Measurements from ENCODE around the gene CHST11. TPM values are rescaled to one million over a fixed set of nuclear protein-coding genes. Genes with fewer than 3 reads are reported as not detected.

Gene CHST11
- total and polyA plus RNA-seq, 9 of the 15 experiments (the other 6 are each of a cell fraction or from before 2014, with no cell fraction given), result 2.3 to 38.7 (median 15.0) TPM

- Histone ChIP-seq H3K9ac (ENCODE audit: insufficient read depth in 1 of 2, low read depth in 2 of 2, low read length in 2 of 2) (no peak overlapping the region), H3K9me1 (ENCODE audit: control insufficient read depth, insufficient read depth, low read length) (no peaks in the 10 kb centered on the region), H3K4me3 (no peak overlapping the region), H3K9me3 (replicated peaks; ENCODE audit: control insufficient read depth, insufficient read depth, low read depth, low read length) (no peaks in the 10 kb centered on the region), H2AFZ (ENCODE audit: low read depth, low read length) (no peak overlapping the region), H3K4me2 (ENCODE audit: insufficient read depth, low read length) (no peak overlapping the region), H3K79me2 (ENCODE audit: control insufficient read depth, insufficient read depth, low read length) (0 out of 3 replicates have a peak, but pooled peaks cover 4% of the 10 kb centered on the region), H3K27me3 (ENCODE audit: control insufficient read depth in 2 of 2, insufficient read depth in 2 of 2, low read length in 2 of 2) (no peaks in the 10 kb centered on the region), H3K4me1 (replicated peaks in 1 of 2; ENCODE audit: control insufficient read depth in 2 of 2, insufficient read depth in 2 of 2, low read length in 2 of 2) (peaks cover 3 to 11% of the 10 kb centered on the region in 2 experiments; a peak in 1 of 5 replicates), H4K20me1 (replicated peaks; ENCODE audit: control insufficient read depth, insufficient read depth, low read length) (0 out of 2 replicates have a peak, but pooled peaks cover 6% of the 10 kb centered on the region), H3K27ac (ENCODE audit: extremely low read depth, low read depth, low read length) (no peak overlapping the region), H3K36me3 (ENCODE audit: control insufficient read depth, insufficient read depth, low read length) (peaks cover 2% of the 10 kb centered on the region; the same call in 1 of the 3 replicates)
- intact Hi-C loops (cut with micrococcal nuclease), result no loop called here
- ChIA-PET POLR2A (no interaction called here), CTCF (ENCODE audit: low intra/inter-chr PET ratio) (no interaction called here)
- no peak for ATAC-seq
- WGBS (ENCODE audit: insufficient coverage, low coverage, missing lambda C conversion rate), result 86% methylated on average over 3 of the region's 3 CpGs
- in situ Hi-C loops (cut with MboI), result no loop called here
- no peak for DNase-seq (ENCODE audit: extremely low read depth in 1 of 4, low spot score in 3 of 4)
- no peak for FAIRE-seq
- BruUV-seq (replicated peaks), result no TSS peak
- no peak for TF ChIP-seq FOS (IDR thresholded peaks at IDR 0.05; ENCODE audit: extremely low read depth, insufficient read length)
- TF ChIP-seq PHF20 (IDR thresholded peaks at IDR 0.05; ENCODE audit: partially characterized antibody), result no peak
- TF ChIP-seq E4F1 (CRISPR knock-in tag; IDR thresholded peaks at IDR 0.05; ENCODE audit: borderline replicate concordance), result no peak
- no peak for TF ChIP-seq MYC (IDR thresholded peaks at IDR 0.05; ENCODE audit: low read depth, low read length)
- no peak for TF ChIP-seq MYC (CRISPR knock-in tag; IDR thresholded peaks at IDR 0.05; ENCODE audit: borderline replicate concordance, low read depth)
- no peak for TF ChIP-seq THRB (CRISPR knock-in tag; conservative IDR thresholded peaks at IDR 0.05)
- TF ChIP-seq GABPB2 (CRISPR knock-in tag; conservative IDR thresholded peaks at IDR 0.05), result no peak
- TF ChIP-seq ZKSCAN3 (CRISPR knock-in tag; IDR thresholded peaks at IDR 0.05), result no peak
- TF ChIP-seq MEF2A (IDR thresholded peaks at IDR 0.05; ENCODE audit: control insufficient read depth, low read depth, low read length), result no peak
- TF ChIP-seq MED1 (CRISPR knock-in tag; IDR thresholded peaks at IDR 0.05; ENCODE audit: borderline replicate concordance), result no peak
- no peak for TF ChIP-seq E2F5 (CRISPR knock-in tag; IDR thresholded peaks at IDR 0.05)
Measured at GRCh38 chr12:104751594-104751993, 294.8 kb downstream of the CHST11 start.
